ENCODE data around the gene FIGLA. TPM values are rescaled to one million over a fixed set of nuclear protein-coding genes. Genes with fewer than 3 reads are reported as not detected.

The FIGLA gene
- total RNA-seq, 6 donors from 2014 or later = not detected

DNA sequence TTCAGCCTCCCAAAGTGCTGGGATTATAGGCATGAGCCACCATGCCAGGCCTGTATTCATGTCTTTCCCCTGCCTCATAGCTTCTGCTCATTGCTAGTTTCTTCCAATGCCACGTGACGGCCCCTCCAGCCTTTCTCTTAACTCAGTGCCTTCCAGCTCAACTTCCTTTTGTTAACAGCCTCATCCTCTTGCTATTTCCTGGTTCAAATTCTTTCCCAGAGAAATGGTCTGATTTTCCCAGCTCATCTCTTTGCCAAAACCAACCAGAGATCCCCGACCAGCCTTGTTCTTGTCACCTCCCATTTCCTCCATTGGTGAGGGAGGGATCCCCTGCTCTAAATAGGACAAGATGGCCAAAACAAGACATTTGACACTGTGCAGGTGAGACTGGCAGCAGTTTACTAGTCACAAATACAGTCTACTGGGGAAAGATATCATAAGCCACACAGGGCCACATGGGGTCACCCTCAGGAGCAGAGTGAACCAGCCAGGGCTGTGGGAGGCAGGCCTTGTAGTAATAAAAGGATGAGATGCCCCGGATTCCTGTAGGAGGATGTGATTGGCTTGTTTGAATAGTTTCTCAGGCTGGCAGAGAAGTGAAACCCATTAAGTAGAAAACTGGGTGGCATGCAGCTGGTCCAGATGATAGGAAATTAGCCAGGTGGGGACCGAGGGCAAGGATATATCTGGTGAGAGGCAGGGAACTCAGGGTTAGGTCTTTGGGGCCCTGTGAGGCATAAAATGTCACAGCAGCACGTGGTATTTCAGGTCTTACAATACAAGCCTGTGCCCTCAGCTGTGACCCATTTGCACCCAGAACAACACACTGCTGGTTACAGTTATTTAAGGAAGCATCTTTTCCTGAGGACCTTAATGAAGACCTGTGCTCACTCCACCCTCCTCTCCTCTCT is 38.7 kb upstream of the FIGLA start:
- ATAC-seq (ENCODE audit: low FRiP score in 2 of 2) (no peak), DNase-seq (no peak)
- TF ChIP-seq POLR2A (IDR thresholded peaks at IDR 0.05) (no peak), POLR2AphosphoS5 (IDR thresholded peaks at IDR 0.05) (no peak), EP300 (IDR thresholded peaks at IDR 0.05) (no peak)
- TF ChIP-seq, protein P1, sequence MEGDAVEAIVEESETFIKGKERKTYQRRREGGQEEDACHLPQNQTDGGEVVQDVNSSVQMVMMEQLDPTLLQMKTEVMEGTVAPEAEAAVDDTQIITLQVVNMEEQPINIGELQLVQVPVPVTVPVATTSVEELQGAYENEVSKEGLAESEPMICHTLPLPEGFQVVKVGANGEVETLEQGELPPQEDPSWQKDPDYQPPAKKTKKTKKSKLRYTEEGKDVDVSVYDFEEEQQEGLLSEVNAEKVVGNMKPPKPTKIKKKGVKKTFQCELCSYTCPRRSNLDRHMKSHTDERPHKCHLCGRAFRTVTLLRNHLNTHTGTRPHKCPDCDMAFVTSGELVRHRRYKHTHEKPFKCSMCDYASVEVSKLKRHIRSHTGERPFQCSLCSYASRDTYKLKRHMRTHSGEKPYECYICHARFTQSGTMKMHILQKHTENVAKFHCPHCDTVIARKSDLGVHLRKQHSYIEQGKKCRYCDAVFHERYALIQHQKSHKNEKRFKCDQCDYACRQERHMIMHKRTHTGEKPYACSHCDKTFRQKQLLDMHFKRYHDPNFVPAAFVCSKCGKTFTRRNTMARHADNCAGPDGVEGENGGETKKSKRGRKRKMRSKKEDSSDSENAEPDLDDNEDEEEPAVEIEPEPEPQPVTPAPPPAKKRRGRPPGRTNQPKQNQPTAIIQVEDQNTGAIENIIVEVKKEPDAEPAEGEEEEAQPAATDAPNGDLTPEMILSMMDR (IDR thresholded peaks at IDR 0.05) = no peak
- Histone ChIP-seq H3K9me3 (no peaks in the 10 kb centered on the region), H3K36me3 (no peaks in the 10 kb centered on the region), H3K4me3 (no peak overlapping the region), H3K4me1 (no peaks in the 10 kb centered on the region), H3K27me3 (no peaks in the 10 kb centered on the region), H3K27ac (no peak overlapping the region)
- 58 to 79% methylated on average over 6 of the region's 6 CpGs for WGBS, 2 donors

- Histone ChIP-seq H3K36me3 (no peaks in the 10 kb centered on the region), H3K27me3 (no peaks in the 10 kb centered on the region), H3K4me3 (no peak overlapping the region), H3K9me3 (no peaks in the 10 kb centered on the region), H3K4me1 (no peaks in the 10 kb centered on the region), H3K27ac (no peak overlapping the region)
- DNase-seq = no peak
- TF ChIP-seq POLR2A (IDR thresholded peaks at IDR 0.05) (no peak), POLR2AphosphoS5 (IDR thresholded peaks at IDR 0.05) (no peak), EP300 (IDR thresholded peaks at IDR 0.05) (no peak)
- TF ChIP-seq, protein P1 (IDR thresholded peaks at IDR 0.05) = no peak
- no peak for ATAC-seq (ENCODE audit: low FRiP score in 2 of 2)
- 80 to 84% methylated on average over 4 to 5 of the region's 5 CpGs for WGBS, 2 donors
These were observed 37.7 kb upstream of the FIGLA start for GRCh38 chr2:70828115-70828514.

- Histone ChIP-seq H3K4me3 (no peak overlapping the region), H3K27ac (no peak overlapping the region), H3K9me3 (no peaks in the 10 kb centered on the region), H3K27me3 (no peaks in the 10 kb centered on the region), H3K4me1 (no peaks in the 10 kb centered on the region), H3K36me3 (no peaks in the 10 kb centered on the region)
- no peak for TF ChIP-seq POLR2AphosphoS5 (IDR thresholded peaks at IDR 0.05)
- TF ChIP-seq, protein P1 (IDR thresholded peaks at IDR 0.05) = no peak
- no peak for TF ChIP-seq POLR2A (IDR thresholded peaks at IDR 0.05)
- no peak for TF ChIP-seq EP300 (IDR thresholded peaks at IDR 0.05)
- no peak for ATAC-seq (ENCODE audit: low FRiP score in 2 of 2)
- 67 to 74% methylated on average over 5 of the region's 5 CpGs for WGBS, 2 donors
- peak in 1 of 2 donors; percentile 41 for DNase-seq
These were observed 36.9 kb upstream of the FIGLA start for GRCh38 chr2:70827388-70827787.

DNA sequence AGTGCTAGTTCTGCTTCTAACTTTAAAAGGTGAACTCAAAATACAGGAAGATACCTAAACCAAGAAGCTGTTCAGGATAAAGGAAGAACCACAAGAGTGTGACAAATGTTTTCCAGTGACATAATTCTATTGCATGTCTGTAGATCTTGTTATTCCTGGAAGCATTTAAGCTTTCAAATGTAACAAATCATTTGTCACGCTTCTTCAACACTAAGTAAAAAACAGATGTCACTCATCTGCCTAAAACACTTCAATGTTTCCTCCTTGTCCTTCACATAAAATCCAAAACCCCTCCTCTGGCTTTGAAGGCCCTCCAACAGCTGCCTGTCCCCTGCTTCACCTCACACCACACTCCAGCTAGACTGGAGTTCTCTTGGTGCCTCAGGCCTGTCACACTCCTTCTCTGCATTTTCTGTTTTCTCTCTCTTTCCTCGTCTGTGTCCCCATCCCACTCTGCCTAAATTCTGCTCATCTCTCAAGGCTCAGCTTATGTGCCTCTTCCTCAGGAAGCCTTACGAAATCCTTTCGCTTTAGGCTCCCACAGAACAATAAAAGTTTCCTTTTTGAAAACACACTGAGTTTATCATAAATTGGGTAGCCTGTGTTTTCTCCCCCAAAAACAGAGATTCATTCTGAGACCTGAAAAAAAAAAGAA is 36.4 kb upstream of the FIGLA start:
- no peak for TF ChIP-seq POLR2A (IDR thresholded peaks at IDR 0.05)
- TF ChIP-seq, protein P1 (IDR thresholded peaks at IDR 0.05) = no peak
- TF ChIP-seq EP300 (IDR thresholded peaks at IDR 0.05) = no peak
- no peaks in the 10 kb centered on the region for H3K4me1 ChIP-seq
- 57 to 62% methylated on average over 4 of the region's 4 CpGs for WGBS, 2 donors
- no peaks in the 10 kb centered on the region for H3K9me3 ChIP-seq
- no peaks in the 10 kb centered on the region for H3K36me3 ChIP-seq
- no peaks in the 10 kb centered on the region for H3K27me3 ChIP-seq
- H3K27ac ChIP-seq = no peak overlapping the region
- no peak for DNase-seq
- no peak for ATAC-seq (ENCODE audit: low FRiP score in 2 of 2)
- no peak overlapping the region for H3K4me3 ChIP-seq
